Choroid plexus epithelial cell (primary cell): ENCODE measurements around the gene ASIP.
"Not testable (repeated sequence)": the region's sequence is repeated elsewhere in the genome, so short reads cannot be mapped to it uniquely, and the experiment has no call there.

Source experiments
- DNase-seq: peaks from one replicate; pipeline ENCODE4 v3.0.0-alpha.2; 2010; ENCODE audit warnings: low read depth
- H3K4me3 ChIP-seq: 2 replicates; pipeline ENCODE4 v1.5.1; 2011; ENCODE audit warnings: low read depth, mild to moderate bottlenecking, control low read depth, low read length, moderate library complexity
- TF ChIP-seq, protein P1 (sequence below): conservative IDR thresholded peaks from 2 replicates; pipeline ENCODE4 v1.5.1; 2011; ENCODE audit warnings: low read depth, mild to moderate bottlenecking, control low read depth, inconsistent platforms, low read length, moderate library complexity

ASIP gene

DNA sequence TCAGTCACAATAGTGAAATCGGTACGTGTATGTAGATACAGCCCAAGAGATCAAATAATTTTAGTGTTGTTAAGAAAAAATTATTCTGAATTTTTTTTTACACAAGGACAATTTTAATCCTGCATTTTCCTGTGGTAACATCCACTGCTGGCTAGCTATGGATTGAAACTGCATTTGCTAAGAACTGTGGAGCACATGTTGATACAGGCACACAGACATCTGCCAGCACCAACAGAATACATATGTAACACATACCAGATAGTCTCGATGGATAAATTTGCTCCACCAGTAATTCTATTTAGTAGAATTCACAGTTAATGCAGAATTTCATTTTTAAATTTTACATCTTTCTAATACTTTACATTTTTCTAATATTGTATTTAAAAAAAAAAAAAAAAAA lies 2.2 kb downstream of the ASIP start:
- H3K4me3 ChIP-seq: no peak overlapping the region
- no peak for DNase-seq
- TF ChIP-seq, protein P1, sequence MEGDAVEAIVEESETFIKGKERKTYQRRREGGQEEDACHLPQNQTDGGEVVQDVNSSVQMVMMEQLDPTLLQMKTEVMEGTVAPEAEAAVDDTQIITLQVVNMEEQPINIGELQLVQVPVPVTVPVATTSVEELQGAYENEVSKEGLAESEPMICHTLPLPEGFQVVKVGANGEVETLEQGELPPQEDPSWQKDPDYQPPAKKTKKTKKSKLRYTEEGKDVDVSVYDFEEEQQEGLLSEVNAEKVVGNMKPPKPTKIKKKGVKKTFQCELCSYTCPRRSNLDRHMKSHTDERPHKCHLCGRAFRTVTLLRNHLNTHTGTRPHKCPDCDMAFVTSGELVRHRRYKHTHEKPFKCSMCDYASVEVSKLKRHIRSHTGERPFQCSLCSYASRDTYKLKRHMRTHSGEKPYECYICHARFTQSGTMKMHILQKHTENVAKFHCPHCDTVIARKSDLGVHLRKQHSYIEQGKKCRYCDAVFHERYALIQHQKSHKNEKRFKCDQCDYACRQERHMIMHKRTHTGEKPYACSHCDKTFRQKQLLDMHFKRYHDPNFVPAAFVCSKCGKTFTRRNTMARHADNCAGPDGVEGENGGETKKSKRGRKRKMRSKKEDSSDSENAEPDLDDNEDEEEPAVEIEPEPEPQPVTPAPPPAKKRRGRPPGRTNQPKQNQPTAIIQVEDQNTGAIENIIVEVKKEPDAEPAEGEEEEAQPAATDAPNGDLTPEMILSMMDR: no peak

DNA sequence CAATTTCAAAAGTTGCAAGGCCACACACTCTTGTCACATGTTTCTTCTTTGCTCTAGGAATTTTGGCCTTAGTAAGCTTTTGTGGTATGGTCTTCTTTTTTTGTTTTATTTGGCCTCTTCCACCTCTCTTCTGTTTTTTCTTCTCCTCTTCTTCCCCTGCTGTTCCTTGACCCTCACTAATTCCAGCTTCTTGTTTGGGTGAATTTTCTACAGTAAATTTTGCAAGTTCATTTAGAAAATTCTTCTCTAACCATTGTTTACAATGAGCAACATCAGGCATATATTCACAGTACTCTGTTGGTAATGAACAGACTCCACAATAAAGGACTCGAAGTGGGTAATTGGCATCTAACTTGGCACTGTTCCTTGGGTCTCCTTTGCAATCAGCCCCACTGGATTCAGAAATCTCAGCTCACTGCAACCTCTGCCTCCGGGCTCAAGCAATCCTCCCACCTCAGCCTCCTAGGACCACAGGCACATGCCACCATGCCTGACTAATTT lies 5.0 kb downstream of the ASIP start:
- H3K4me3 ChIP-seq: no peak overlapping the region
- TF ChIP-seq, protein P1: no peak
- peak; percentile 68 for DNase-seq

DNA sequence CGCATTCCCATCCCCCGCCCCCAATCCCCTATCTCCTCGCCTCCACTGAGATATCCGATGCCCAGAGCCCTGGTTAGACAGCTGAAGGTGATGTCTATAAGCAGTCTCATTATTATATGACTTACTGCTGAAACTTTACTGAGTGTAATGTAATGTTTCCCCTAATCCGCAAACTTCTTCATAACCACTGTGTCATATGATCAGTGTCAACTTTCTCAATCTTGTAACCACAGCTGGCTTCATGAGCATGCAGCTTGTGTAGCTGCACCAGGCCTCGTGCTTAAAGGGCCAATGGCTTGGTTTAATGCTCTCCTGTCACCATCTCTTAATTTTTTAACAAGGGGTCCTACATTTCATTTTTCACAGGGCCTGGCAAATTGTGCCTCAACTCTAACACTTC lies 8.1 kb downstream of the ASIP start:
- TF ChIP-seq, protein P1: no peak
- H3K4me3 ChIP-seq: no peak overlapping the region
- DNase-seq: peak; percentile 91

DNA sequence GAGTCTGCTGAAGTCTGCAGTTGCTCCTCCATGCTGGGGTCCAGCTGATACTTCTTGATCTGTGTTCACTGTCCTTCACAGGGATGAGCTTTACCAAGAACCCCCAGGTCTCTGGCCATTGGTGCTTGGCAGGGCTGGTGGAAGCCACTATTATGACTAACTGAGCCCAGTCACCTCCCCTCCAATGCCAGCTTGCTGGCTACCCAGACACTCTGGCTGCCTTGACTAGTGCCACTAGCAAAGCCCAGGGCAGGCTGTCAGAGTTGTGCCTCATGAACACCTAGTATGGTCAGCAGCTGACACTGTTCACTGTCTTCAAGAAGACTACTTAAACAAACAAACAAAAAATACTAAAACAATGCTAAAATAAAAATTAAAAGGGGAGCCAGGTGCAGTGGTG lies 8.8 kb downstream of the ASIP start:
- no peak for DNase-seq
- TF ChIP-seq, protein P1: no peak
- no peak overlapping the region for H3K4me3 ChIP-seq

DNA sequence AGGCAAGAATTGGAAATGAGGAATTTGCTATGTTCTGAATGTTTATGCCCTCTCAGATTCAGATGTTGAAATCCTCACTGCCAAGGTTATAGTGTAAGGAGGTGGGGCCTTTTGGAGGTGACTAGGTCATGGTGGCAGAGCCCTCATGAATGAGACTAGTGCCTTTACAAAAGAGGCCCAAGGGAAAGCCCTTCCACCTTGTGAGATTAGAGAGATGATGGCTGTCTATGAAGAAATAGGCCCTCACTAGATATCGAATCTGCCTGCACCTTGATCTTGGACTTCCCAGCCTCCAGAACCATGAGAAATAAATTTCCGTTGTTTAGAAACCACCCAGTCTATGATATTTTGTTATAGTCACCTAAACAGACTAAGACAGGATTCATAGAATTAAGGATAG lies 10.4 kb downstream of the ASIP start:
- DNase-seq: no peak
- H3K4me3 ChIP-seq: no peak overlapping the region
- TF ChIP-seq, protein P1: no peak

DNA sequence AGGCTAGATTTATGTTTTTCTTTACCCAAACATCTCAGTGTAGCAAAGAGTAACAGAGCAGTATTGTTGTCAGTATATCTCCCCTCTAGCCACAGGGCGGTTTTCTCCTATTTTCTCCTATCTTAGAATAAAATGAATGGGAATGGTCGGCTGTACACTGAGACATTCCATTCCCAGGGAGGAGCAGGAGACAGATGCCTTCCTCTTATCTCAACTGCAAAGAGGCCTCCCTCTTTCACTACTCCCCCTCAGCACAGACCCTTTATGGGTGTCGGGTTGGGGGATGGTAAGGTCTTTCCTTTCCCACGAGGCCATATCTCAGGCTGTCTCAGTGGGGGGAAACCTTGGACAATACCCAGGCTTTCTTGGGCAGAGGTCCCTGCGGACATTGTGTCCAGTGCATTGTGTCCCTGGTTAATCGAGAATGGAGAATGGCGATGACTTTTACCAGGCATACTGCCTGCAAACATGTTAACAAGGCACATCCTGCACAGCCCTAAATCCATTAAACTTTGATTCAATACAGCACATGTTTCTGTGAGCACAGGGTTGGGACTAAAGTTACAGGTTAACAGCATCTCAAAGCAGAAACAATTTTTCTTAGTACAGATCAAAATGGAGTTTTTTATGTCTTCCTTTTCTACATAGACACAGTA lies 11.3 kb downstream of the ASIP start:
- not testable (repeated sequence) for H3K4me3 ChIP-seq, DNase-seq

DNA sequence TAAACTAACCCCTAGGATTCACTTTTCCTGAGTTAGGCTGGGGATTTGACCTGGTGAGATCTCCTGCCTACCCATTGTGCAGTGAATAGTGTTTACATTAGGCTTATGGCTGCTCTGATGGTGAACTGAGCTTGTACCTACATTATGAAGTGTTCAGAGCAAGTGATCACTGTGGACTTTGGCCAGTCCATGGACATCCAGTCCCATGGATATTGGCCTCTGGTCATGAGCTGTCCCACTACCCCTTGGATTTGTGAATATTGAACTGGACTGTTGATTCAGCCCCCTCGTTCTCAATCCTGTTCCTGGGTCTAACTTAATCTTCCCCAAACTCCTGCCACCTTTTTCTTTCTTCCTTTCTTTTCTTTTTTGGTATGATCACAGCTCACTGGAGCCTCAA lies 13.8 kb downstream of the ASIP start:
- TF ChIP-seq, protein P1: no peak
- no peak for DNase-seq
- H3K4me3 ChIP-seq: no peak overlapping the region
